Measurements from ENCODE around the gene CRLF1.

The CRLF1 gene

GRCh38 chr19:18590273-18591272 is 16.0 kb downstream of the CRLF1 start:
- peak; percentile 34 for DNase-seq

GRCh38 chr19:18589380-18590272 is 17.0 kb downstream of the CRLF1 start:
- peak; percentile 71 for DNase-seq

DNA sequence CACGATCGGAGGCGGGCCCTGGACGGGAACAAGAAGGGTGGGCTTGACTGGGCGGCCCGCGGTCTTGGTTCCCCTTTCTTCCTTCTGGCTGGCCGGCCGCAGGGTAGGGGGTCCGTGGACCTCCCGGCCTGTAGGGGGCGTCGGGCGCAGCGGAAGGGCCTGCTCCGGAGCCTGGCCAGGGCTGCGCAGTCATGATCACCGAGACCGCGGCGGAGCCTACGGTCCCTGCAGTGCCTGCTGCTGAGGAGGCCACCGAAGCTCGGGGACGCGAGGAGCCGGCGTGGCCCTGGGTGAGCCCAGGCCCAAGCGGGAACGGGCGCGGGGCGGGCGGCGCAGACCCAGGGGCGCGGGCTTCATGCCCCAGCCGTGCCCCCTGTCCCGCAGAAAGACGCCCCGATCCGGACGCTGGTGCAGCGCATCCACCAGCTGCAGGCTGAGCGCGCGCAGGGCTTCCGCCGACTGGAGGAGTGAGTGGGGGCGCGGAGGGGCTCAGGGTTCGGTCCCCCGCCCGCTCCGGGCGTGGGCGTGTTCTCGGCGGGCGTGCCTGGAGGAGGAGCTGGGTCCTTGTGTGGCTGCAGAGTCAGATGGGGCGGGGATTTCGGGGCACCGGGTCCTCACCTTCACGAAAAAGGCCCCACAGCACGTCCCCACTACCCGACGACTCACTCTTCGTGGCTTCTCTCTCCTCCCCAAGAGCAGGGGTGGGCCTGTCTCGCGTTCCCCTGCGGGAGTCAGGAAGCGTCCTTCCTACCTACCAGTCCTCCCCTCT is 17.8 kb downstream of the CRLF1 start, which contains the start of gene REX1BD:
Gene REX1BD, plus strand, starts transcription at position 188 of the 769 bp plus-strand sequence. Its CDS starts 4 bp downstream, at position 192.
- DNase-seq = peak; percentile 86

DNA sequence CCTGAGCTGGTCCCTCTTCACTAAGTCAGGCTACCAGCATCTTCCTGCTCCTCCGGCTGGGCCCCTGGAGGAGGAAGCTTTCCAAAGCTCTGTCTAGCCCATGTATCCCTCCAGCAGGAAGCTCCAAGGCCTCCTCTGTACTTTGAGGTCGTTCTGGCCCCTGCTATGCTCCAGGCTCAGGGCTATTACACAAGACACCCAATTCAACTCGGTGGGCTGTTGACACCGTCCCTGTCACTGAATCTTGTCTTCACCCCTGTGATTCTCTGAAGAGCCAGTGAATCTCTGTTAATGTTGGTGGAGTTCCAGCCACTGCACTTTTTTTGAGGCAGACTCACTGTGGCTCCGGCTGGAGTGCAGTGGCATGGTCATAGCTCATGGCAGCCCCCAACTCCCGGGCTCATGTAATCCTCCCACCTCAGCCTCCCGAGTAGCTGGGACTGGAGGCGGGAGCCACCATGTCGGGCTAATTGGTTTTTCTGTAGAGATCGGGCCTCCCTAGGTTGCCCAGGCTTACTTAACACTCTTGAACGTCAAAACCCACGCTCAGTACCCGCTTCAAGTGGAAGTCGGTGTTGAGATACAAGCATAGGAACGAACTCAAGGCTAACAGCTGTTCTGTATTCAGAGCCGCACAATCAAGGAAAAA is 18.5 kb downstream of the CRLF1 start:
- DNase-seq = no peak

DNA sequence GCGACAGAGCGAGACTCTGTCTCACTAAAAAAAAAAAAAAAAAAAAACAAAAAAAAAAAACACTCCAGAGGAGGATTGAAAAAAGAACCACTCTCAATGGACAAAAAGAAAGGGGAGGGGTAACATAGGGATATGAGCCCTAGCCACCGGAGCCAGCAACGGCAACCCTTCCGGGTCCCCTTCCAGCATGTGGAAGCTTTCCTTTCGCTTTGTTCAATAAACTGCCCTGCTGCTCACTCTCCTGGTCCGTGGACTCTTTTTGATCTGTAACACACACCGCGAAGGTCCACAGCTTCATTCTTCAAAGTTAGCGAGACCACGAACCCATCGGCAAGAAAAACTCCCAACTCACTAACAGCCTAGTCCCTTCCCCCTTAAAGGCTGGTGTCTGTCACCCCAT is 19.0 kb downstream of the CRLF1 start:
- no peak for DNase-seq

DNA sequence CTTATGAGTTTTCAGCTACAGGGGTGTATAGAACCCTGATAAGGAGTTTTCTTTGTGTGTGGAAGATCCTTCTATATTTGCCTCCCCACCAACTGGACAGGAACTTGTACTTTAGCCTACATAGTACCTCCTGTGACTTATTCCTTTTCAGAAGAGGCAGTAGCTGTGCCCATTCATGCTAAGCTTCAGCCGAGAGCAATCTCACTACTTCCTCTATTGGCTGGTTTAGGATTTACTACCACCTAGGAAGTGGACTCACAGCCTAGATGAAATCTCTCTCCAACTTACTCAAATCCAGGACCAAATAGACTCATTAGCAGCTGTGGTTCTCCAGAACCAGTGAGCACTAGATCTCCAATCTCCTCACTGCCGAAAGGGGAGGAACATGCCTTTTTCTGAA is 20.3 kb downstream of the CRLF1 start:
- no peak for DNase-seq

DNA sequence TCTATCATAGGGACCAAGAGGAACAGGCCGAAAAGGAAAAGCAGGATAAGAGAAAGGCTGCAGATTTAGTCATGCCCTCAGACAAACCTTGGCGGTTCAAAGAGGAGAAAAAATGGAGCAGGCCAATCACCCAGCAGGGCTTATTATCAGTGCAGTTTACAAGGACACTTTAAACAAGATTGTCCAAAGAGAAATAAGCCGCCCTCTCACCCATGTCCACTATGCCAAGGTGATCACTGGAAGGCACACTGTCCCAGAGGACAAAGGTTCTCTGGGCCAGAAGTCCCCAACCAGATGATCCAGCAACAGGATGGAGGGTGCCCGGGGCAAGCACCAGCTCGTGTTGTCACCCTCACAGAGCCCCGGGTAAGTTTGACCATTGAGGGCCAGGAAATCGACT is 26.3 kb downstream of the CRLF1 start:
- DNase-seq = no peak

GRCh38 chr19:18577365-18577914 is 29.2 kb downstream of the CRLF1 start:
- no peak for DNase-seq

- DNase-seq = no peak
These were observed 30.2 kb downstream of the CRLF1 start for GRCh38 chr19:18576383-18576782.

- DNase-seq = no peak
These were observed 31.8 kb downstream of the CRLF1 start for GRCh38 chr19:18574691-18575291.

DNA sequence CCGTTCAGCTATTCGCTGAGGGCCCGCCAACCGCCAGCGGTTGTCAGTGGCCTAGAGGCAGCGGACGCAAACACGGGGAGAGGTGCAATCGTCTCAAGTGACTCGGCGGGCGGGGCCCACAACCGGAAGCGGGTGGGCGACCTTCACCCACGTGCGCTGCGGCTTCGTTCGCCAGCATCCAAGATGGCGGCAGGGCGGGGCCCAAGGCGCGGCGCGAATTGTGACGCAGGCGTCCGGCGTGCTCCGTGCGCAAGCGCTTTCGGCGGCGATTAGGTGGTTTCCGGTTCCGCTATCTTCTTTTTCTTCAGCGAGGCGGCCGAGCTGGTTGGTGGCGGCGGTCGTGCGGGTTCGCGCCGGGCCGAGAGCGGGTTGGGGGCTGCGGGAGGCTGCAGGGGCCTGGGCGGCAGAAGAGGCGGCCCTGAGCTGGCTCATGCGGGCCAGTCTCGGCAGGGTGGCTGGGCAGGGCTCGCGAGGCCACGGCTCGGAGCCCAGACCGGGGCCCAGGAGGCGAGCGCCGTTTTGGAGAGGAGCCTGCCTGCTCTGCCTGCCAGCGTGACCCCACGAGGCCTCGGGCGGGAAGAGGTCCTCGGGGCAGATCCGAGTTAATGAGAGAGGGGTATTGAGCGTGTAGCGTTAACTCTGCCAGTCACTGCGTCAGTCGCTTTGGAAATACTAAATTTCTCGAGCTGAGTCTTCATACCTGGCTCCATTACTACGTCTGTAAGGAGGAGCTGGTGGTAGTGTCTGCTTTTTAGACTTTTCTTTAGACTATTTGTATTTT is 34.8 kb downstream of the CRLF1 start, which contains the start of gene UBA52:
Gene UBA52, plus strand, starts transcription at position 294 of the 781 bp plus-strand sequence. CDS start 1,444 bp downstream, outside the sequence.
- peak; percentile 98 for DNase-seq

- DNase-seq = no peak
These were observed 38.2 kb downstream of the CRLF1 start for GRCh38 chr19:18568367-18568766.

DNA sequence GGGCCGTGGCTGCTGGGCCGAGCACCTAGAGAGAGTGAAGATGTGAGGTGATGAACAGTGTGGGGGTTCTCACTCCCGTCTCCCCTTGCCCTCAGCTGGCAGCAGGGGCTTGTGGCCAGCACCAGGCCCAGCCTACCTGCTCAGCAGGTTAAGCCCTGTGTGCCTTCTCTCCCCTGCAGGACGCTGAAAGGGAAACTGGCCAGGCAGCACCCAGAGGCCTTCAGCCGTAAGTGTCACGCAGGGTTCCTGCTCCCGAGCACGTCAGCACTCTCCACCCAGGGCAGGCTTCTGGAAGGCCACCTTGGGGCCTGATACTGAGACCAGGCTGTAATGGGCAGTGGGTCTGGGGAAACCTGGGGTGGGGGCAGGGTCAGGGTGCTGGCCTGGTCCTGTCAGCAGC is 39.6 kb downstream of the CRLF1 start:
- DNase-seq = no peak

- no peak for DNase-seq
These were observed 44.5 kb downstream of the CRLF1 start for GRCh38 chr19:18562086-18562485.

DNA sequence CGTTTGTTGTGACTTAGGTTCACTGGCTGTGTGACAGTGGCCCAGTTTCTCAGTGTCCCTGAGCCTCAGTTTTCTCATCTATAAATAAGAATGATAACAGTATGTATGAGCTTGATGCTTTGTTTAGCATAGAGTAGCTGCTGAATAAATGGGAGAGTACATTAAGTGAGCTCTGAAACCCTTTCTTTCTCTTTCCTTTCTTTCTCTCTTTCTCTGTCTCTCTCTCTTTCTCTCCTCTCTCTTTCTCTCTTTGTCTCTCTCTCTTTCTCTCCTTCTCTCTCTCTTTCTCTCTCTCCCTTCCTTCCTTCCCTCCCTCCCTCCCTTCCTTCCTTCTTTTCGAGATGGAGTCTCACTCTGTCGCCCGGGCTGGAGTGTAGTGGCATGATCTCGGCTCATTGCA is 46.9 kb downstream of the CRLF1 start:
- DNase-seq = no peak

GRCh38 chr19:18558604-18559003 is 48.0 kb downstream of the CRLF1 start:
- DNase-seq = no peak

- no peak for DNase-seq
These were observed 48.4 kb downstream of the CRLF1 start for GRCh38 chr19:18558202-18558555.

- peak; percentile 99 for DNase-seq
These were observed 49.0 kb downstream of the CRLF1 start, which contains the start of gene KXD1 for GRCh38 chr19:18557411-18558201. Gene KXD1, plus strand, starts transcription at chr19:18557870. Its CDS starts 4,187 bp downstream, at chr19:18562057.

GRCh38 chr19:18551631-18552030 is 55.0 kb downstream of the CRLF1 start:
- no peak for DNase-seq
